Measurements from ENCODE around the gene POLR3H.
"Not testable (repeated sequence)": the region's sequence is repeated elsewhere in the genome, so short reads cannot be mapped to it uniquely, and the experiment has no call there.

The POLR3H gene

GRCh38 chr22:41576877-41577276 lies 32.6 kb upstream of the POLR3H start:
- Mint-ChIP-seq H3K27ac (no peak overlapping the region), H3K27me3 (ENCODE audit: low read depth, poor library complexity) (no peaks in the 10 kb centered on the region), H3K9me3 (no peaks in the 10 kb centered on the region), H3K4me1 (peaks cover 16% of the 10 kb centered on the region), H3K4me3 (no peak overlapping the region), H3K36me3 (ENCODE audit: low read depth) (no peaks in the 10 kb centered on the region)
- TF ChIP-seq, protein P1, sequence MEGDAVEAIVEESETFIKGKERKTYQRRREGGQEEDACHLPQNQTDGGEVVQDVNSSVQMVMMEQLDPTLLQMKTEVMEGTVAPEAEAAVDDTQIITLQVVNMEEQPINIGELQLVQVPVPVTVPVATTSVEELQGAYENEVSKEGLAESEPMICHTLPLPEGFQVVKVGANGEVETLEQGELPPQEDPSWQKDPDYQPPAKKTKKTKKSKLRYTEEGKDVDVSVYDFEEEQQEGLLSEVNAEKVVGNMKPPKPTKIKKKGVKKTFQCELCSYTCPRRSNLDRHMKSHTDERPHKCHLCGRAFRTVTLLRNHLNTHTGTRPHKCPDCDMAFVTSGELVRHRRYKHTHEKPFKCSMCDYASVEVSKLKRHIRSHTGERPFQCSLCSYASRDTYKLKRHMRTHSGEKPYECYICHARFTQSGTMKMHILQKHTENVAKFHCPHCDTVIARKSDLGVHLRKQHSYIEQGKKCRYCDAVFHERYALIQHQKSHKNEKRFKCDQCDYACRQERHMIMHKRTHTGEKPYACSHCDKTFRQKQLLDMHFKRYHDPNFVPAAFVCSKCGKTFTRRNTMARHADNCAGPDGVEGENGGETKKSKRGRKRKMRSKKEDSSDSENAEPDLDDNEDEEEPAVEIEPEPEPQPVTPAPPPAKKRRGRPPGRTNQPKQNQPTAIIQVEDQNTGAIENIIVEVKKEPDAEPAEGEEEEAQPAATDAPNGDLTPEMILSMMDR (IDR thresholded peaks at IDR 0.05): peak; percentile 61
- DNase-seq: peak; percentile 65

DNA sequence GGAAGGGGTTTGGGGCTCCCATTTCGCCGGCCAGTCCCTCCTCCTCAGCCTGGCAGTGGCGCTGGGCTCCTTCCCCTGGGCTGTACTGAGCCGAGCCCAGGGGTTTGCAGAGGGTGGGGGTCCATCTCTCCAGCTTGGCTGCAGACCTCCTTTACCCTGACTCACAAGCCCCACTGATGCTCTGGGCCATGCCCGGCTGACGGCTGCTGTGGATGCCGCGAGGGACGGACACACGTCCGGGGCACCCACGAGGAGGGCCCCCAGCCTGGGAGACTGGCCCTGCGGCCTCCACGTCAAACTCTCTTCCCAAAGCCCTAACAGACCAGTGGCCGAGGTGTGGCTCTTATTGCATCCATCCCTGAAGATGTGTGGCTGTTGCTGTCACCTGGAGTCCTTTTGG lies 31.3 kb upstream of the POLR3H start:
- peaks cover 16% of the 10 kb centered on the region for H3K4me1 Mint-ChIP-seq
- DNase-seq: no peak
- H3K27me3 Mint-ChIP-seq (ENCODE audit: low read depth, poor library complexity): no peaks in the 10 kb centered on the region
- no peaks in the 10 kb centered on the region for H3K9me3 Mint-ChIP-seq
- no peak overlapping the region for H3K4me3 Mint-ChIP-seq
- no peaks in the 10 kb centered on the region for H3K36me3 Mint-ChIP-seq (ENCODE audit: low read depth)
- TF ChIP-seq, protein P1 (IDR thresholded peaks at IDR 0.05): no peak
- H3K27ac Mint-ChIP-seq: no peak overlapping the region

- no peak overlapping the region for H3K27ac Mint-ChIP-seq
- DNase-seq: no peak
- no peaks in the 10 kb centered on the region for H3K27me3 Mint-ChIP-seq (ENCODE audit: low read depth, poor library complexity)
- no peak overlapping the region for H3K4me3 Mint-ChIP-seq
- TF ChIP-seq, protein P1 (IDR thresholded peaks at IDR 0.05): no peak
- H3K36me3 Mint-ChIP-seq (ENCODE audit: low read depth): no peaks in the 10 kb centered on the region
- H3K9me3 Mint-ChIP-seq: no peaks in the 10 kb centered on the region
- H3K4me1 Mint-ChIP-seq: peaks cover 16% of the 10 kb centered on the region
These were observed 30.6 kb upstream of the POLR3H start for GRCh38 chr22:41574847-41575381.

DNA sequence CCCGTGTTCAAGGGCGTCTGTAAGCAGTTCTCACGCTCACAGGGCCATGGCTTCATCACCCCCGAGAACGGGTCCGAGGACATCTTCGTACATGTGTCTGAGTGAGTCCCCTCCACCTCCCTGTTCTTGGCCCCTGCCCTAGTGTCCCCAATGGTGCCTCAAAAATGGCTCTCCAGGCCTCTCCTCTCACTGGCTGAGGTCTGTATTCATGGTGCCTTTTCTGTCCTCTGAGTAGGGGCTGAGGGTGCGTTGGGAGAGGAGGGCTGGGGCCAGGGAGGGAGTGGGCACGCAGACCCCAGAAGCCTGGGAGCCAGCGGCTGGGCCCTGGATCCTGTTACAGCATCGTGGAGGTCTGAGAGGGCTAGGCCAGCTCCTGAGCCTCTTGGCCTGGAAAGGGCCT lies 29.4 kb upstream of the POLR3H start:
- peaks cover 4% of the 10 kb centered on the region for H3K27me3 Mint-ChIP-seq (ENCODE audit: low read depth, poor library complexity)
- DNase-seq: no peak
- H3K27ac Mint-ChIP-seq: no peak overlapping the region
- H3K4me3 Mint-ChIP-seq: no peak overlapping the region
- TF ChIP-seq, protein P1 (IDR thresholded peaks at IDR 0.05): no peak
- no peaks in the 10 kb centered on the region for H3K9me3 Mint-ChIP-seq
- no peaks in the 10 kb centered on the region for H3K36me3 Mint-ChIP-seq (ENCODE audit: low read depth)
- peaks cover 25% of the 10 kb centered on the region for H3K4me1 Mint-ChIP-seq

- H3K4me1 Mint-ChIP-seq: peaks cover 24% of the 10 kb centered on the region
These were observed 28.0 kb upstream of the POLR3H start for GRCh38 chr22:41572305-41572704.

GRCh38 chr22:41571786-41572185 lies 27.5 kb upstream of the POLR3H start:
- Mint-ChIP-seq H3K27ac (no peak overlapping the region), H3K27me3 (ENCODE audit: low read depth, poor library complexity) (peaks cover 8% of the 10 kb centered on the region), H3K4me1 (peaks cover 19% of the 10 kb centered on the region), H3K4me3 (no peak overlapping the region), H3K36me3 (ENCODE audit: low read depth) (no peaks in the 10 kb centered on the region), H3K9me3 (no peaks in the 10 kb centered on the region)
- no peak for DNase-seq
- TF ChIP-seq, protein P1 (IDR thresholded peaks at IDR 0.05): no peak

More at GRCh38 chr22:41572305-41572704, 28.0 kb upstream of the POLR3H start:
- not testable (repeated sequence) for H3K27me3 Mint-ChIP-seq (ENCODE audit: low read depth, poor library complexity); H3K9me3 Mint-ChIP-seq; H3K27ac Mint-ChIP-seq; H3K4me3 Mint-ChIP-seq; DNase-seq; H3K36me3 Mint-ChIP-seq (ENCODE audit: low read depth)

Data from nephron progenitor cell (in vitro differentiated cells).